SH-SY5Y (cell line): ENCODE results near the gene SERPINB6.

Source experiments
- GATA2 ChIP-seq: IDR thresholded peaks from 2 replicates; pipeline ENCODE4 v1.6.1; 2011; ENCODE audit warnings: mild to moderate bottlenecking, low read depth, low read length
- GATA3 ChIP-seq: IDR thresholded peaks from 2 replicates; pipeline ENCODE4 v1.6.1; 2011; ENCODE audit warnings: low read depth, mild to moderate bottlenecking, low read length, moderate library complexity

SERPINB6 gene

DNA sequence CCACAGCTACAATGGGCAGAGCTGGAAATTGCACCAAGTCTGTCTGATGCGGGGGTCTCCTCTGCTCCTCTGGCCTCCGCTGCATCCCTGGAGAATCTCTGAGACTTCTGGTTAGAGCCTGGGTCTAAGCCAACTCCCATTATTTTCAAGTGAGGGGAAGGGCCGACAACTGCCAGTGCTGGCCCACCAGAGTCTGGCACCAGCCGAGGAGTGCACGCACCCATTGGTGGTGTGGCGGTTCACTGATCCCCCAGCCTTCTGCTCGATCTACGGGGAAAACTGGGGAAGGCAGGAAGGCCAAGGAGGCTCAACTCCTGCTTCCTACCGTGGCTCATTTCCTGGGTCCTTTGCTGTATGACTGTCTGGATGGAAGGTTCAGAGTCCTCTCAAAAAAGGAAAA is 34.5 kb upstream of the SERPINB6 start:
- TF ChIP-seq GATA2 (no peak), GATA3 (no peak)

DNA sequence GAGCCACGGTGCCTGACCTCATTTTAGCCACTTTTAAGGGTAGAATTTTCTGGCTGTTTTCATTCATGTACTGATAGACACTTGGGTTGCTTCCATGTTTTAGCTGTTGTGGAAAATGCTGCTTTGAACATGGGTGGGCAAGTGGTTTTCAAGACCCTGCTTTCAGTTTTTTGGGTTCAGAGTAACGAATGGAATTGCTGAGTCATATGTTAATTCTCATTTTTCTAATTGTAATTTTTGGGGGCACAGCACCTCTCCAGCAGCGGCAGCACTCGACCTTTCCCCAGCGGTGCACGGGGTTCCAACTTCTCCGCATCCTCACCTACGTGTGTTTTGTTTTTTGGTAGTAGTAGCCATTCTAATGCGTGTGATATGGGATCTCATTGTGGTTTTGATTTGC is 33.7 kb upstream of the SERPINB6 start:
- TF ChIP-seq GATA2 = no peak
- no peak for TF ChIP-seq GATA3

DNA sequence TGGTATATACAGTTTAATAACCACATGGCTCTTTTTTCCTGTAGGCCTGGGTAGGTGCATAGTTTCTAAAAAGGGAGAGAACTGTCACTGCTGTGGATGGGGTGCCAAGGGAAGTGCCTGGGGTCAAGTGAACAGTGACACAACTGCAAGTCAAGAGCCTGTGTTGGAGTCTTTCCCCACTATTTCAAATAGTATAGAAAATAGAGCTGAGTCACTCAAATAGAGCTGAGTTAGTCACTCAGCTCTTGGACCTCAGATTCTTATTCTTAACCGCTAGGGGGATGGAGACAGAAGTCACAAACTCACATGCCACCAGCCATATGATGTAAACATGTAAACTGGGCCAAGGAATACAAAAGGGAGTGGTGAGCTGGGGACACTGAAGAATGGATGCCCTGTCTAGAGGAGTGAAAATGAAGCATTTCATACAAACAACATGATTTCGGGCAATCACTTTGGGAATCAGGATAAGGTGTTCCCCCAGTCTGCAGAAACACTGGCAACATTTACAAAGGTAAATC is 30.5 kb upstream of the SERPINB6 start:
- TF ChIP-seq GATA3 (no peak), GATA2 (no peak)

DNA sequence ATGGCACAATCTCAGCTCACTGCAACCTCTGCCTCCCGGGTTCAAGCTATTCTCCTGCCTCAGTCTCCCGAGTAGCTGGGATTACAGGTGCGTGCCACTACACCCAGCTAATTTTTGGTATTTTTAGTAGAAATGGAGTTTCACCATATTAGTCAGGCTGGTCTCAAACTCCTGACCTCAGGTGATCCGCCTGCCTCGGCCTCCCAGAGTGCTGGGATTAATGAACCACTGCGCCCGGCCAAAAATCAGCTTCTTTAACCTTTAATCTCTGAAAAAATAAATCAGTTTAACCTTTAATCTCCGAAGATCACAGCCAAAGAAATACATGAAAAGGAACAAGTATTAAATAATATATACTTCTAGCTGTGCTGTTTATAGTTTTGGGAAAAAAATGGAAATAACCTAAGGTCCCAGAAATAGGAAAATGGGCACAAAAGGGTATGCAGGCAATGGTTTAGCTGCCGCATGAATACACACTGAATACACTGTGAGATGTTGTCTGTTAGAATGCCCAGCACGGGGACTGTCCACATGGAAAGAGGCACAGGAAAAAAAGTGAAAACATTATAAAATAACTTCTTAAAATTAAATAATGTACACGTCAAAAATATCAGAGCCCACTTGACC is 29.9 kb upstream of the SERPINB6 start:
- TF ChIP-seq GATA2 = no peak
- no peak for TF ChIP-seq GATA3

DNA sequence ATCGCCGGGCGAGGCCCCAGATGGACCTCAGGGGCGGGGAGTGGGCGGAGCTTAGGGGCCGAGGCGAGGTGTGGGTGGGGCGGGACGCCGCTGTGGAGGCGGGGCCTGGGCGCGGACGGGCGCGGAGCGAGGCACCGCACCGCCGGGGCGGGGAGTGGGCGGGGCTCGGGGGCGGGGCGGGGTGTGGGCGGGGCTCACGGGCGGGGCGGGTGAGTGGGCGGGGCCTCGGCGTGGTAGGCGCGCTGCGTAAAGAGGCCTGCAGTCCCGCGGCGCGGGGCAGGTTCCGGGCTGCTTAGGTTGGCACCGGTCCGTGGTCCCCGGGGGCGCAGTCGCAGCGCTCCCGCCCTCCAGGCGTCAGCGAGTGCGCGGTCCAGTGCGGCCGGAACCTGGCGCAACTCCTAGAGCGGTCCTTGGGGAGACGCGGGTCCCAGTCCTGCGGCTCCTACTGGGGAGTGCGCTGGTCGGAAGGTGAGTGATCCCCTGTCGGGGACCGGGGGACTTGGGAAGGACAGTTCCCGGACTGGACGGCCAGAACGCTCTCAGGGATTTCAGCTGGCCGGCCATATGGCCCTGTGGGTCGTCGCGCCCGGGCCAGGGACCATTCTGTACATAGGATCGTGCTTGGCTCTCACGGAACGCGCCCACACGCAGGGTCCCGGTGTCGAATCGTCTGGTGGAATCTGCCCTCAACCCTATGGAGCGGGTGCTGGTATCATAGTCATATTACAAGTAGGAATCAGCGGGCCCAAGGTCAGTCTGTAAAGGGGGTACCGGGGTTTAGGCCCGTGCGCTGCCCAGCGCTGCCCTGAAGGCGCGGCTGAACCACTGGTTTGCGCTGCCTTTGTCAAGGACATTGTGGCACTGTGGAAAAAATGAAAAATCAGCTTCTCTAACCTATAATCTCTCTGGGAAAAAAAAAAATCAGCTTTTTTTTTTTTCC is 28.5 kb upstream of the SERPINB6 start, which contains the start of gene NQO2:
Gene NQO2 (plus strand): TSS at position 277 of the 940 bp plus-strand sequence. CDS start 6,659 bp downstream, outside the sequence.
- no peak for TF ChIP-seq GATA2
- TF ChIP-seq GATA3 = no peak

DNA sequence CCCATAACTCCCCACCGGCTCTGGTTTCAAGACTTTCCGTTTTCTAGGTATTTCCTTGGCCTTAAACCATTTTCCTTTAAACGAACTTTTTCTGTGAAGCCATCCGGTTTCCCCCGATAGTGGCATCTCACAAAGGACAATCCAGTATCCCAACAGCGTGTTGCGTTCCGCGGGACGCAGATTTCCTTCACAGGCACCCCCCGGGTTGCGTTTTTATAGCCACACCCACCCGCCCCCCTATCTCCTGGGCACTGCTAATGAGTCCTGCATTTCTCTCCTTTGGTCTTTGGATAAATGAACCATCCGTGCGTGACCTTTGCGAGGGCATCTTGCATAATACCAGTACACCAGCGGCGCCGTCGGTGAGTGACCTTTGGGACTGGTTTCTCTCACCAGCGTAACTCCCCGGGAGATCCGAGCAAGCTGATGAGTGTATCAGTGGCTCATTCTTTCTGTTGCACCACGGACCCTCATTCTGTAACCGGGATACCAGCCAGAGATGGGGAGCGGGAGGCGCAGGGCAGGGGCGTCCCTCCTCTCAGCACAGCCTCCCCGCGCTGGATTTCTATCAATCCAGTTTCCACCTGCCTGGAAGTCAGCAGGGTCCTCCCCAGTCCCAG is 27.7 kb upstream of the SERPINB6 start:
- TF ChIP-seq GATA2 (no peak), GATA3 (no peak)

DNA sequence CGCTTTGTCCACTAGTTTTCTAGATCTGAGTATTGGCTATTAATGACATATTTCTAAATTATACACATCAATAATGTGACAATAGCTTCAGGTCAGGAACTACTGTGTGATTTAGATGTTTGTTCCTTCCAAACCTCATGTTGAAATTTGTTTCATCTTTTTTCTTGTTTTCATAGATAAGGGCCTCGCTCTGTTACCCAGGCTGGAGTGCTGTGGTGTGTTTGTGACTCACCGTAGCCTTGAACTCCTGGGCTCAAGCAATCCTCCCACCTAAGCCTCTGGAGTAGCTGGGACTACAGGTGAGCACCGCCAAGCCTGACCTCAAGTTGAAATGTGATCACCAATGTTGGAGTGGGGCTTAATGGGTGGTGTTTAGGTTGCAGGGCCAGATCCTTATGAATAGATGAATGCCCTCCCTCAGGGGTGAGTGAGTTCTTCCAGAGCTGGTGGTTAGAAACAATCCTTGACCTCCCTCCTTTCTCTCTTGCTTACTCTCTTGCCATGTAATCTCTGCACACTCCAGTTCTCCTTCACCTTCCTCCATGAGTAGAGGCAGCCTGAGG is 22.5 kb upstream of the SERPINB6 start:
- TF ChIP-seq GATA3 (no peak), GATA2 (no peak)

DNA sequence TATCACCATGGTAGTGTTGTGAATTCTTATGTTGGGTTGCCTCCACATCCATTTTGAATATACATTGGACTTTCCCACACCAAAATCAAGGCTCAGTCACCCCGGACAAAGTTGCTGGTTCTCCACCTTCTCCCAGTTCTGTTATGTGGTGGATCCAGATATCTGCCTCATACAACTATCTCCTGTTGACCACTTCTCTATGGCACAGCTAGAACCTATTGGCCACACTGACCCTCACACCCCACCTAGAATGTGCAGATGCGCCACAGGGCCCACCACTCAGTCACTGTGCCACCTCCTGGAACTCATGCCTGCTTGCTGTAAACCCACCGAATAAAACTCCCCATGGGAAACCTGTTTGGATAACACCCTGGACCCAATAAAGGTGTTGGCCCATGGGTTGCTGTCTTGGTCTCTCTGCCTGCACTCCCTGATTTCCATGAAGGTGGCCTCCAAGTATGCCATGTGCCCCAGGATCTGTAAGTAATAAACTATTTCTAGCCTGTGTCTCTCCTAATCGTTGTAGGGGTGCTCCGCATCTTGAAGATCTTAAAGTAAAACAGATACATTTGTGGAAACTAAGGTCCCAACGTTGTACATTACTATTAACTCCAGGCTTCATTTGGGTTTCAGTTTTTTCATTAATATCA is 21.1 kb upstream of the SERPINB6 start:
- TF ChIP-seq GATA3 (no peak), GATA2 (no peak)

DNA sequence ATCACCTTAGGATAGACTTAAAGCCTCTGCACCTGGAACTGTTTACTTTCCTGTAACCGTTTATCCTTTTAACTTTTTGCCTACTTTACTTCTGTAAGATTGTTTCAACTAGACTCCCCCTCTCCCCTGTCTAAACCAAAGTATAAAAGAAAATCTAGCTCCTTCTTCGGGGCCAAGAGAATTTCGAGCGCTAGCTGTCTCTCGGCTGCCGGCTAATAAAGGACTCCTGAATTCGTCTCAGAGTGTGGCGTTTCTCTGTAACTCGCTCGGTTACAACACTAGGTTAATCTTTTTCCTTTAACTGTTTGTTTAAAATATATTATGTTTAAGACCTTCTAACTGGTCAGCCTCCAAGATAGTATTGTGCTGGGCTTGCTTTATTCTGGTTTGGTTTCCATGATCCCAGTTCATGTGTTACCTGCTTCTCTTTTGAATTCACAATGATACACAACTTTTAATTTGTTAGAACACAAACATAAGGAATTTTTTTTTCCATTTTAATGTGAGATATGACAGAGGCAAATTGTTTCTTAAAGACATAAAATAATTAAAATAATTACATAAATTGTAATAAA is 19.7 kb upstream of the SERPINB6 start:
- TF ChIP-seq GATA3 (no peak), GATA2 (no peak)

DNA sequence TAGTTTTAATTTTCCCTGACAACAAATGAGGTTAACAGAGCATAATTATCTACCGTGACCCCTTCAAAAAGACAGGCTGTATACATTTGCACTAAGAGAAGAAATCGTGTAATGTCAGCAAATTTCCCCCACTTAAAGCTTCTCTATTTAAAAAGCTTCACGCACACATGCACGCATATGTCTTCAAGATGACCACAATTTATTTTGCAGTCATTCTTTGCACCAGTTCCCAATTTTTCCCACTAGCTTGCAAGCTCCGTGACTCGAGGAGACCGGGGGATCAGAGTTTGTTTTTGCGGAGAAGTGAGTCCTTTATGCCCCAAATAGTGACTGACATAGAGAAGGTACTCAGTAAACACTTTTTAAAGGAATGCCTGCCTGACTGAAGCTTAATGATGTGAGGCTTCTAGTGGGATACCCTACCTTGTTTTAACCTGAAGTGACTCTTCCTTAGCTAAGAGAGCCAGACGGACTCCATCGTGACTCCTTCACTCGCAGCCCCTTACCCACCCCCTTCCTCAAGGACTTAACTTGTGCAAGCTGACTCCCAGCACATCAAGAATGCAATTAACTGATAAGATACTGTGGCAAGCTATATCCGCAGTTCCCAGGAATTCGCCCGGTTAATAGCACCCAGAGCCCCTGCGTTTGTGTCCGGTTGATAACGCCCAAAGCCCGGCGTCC is 19.0 kb upstream of the SERPINB6 start:
- no peak for TF ChIP-seq GATA2
- no peak for TF ChIP-seq GATA3

DNA sequence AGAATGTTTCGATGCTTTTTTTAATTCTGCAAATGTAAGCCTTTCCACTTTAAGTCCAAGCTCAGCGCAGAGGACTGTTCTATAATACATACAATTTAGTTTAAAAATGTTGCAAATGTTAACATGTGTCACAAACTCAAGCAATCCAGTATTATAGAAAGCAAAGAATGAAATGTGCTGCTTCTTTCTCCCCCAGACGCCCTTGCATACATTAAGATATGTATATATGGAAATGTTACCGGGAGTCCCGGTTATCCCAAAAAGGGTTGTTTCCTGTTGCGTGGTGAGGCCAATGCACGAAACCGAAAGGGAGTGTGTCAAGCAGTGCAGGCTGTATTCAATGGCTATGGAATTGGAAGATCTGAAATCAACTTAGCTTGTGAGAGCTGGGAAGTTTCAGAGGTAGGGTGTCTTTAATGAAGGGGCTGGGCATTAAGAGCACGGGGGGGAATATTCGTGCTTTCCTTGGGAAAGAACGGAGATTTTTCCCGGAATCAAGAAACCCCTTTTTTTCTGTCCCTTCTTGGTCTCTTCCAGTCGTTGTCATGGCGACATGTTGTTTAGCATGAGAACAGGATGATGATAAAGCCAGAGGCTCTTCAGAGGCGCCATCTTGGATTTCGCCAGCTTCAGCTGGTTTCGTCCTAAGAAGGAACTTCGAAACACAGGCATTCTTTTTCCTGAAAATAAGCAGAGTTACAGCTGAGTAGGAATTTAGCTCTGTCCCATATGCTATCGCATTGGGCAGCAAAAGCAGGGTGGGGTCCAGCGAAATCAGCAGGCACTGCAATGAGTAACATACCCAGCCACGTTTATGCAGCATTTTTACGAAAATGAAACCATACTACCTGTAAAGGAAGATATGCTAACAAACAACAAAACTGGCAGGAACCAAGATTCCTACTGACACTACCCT is 18.2 kb upstream of the SERPINB6 start:
- TF ChIP-seq GATA2 (0 out of 2 replicates have a peak, but pooled peaks have one; percentile 8), GATA3 (no peak)
